Activated T-cell treated with anti-CD3 and anti-CD28 coated beads, Interleukin-2, amount 50 U/mL, for 4 hours (primary cell): Measurements from ENCODE around the gene MAGEB5. TPM values are rescaled to one million over a fixed set of nuclear protein-coding genes. Genes with fewer than 3 reads are reported as not detected.
"Not testable (repeated sequence)": the region's sequence is repeated elsewhere in the genome, so short reads cannot be mapped to it uniquely, and the experiment has no call there.

Source experiments
- ATAC-seq, 2 donors: fragments of 200-7000 bp; cut with Tn5 transposase; one replicate each; pipeline ENCODE4 v1.10.0; 2021
- DNase-seq: peaks from one replicate; pipeline ENCODE4 v3.0.0-alpha.2; 2020
- H3K27me3 Mint-ChIP-seq: one replicate; pipeline ENCODE4 v1.8.0; 2021; ENCODE audit warnings: low read depth, mixed read lengths
- H3K36me3 Mint-ChIP-seq: one replicate; pipeline ENCODE4 v1.8.0; 2022; ENCODE audit warnings: mixed read lengths; ENCODE audit not compliant: insufficient read depth
- H3K4me1 Mint-ChIP-seq: one replicate; pipeline ENCODE4 v1.8.0; 2021; ENCODE audit warnings: low read depth, mixed read lengths
- H3K4me3 Mint-ChIP-seq: one replicate; pipeline ENCODE4 v1.8.0; 2021; ENCODE audit warnings: mild to moderate bottlenecking, moderate library complexity, mixed read lengths
- H3K9me3 Mint-ChIP-seq: one replicate; pipeline ENCODE4 v1.8.0; 2021; ENCODE audit warnings: mixed read lengths
- total RNA-seq, 3 donors: library from RNA; stranded (reverse); gene quantifications; one replicate each; pipeline ENCODE4 v1.2.1, GENCODE V29; 2021

MAGEB5 gene, protein sequence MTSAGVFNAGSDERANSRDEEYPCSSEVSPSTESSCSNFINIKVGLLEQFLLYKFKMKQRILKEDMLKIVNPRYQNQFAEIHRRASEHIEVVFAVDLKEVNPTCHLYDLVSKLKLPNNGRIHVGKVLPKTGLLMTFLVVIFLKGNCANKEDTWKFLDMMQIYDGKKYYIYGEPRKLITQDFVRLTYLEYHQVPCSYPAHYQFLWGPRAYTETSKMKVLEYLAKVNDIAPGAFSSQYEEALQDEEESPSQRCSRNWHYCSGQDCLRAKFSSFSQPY
- total RNA-seq, result not detected

DNA sequence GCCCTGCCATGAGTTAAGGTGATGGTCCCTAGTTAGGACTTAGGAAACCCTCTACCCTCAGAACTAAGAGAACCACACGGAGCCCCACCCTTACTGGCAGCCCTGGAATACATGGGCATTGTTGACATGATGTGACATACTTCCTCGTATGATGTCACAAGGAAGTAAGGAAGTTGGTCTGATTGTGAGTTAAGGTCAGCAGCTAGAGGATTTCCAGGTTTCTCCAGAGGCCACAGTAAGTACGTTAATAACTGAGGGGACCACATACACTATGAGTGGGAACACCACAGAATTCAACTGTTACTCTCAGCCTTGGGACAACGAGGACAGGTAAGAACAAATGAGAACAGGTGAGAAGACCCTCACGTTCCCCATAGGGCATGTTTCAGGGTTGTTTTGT lies at the start of gene MAGEB5:
Gene MAGEB5 (plus strand): TSS at position 301 of the 400 bp plus-strand sequence. CDS start 1,133 bp downstream, outside the sequence.
- H3K4me3 Mint-ChIP-seq, result no peak within 1 kb of the TSS
- no peaks in the 10 kb centered on the region for H3K27me3 Mint-ChIP-seq
- DNase-seq (no peak), ATAC-seq (no peak)
- no peaks in the 10 kb centered on the region for H3K4me1 Mint-ChIP-seq
- no peaks in the 10 kb centered on the region for H3K36me3 Mint-ChIP-seq
- no peaks in the 10 kb centered on the region for H3K9me3 Mint-ChIP-seq

DNA sequence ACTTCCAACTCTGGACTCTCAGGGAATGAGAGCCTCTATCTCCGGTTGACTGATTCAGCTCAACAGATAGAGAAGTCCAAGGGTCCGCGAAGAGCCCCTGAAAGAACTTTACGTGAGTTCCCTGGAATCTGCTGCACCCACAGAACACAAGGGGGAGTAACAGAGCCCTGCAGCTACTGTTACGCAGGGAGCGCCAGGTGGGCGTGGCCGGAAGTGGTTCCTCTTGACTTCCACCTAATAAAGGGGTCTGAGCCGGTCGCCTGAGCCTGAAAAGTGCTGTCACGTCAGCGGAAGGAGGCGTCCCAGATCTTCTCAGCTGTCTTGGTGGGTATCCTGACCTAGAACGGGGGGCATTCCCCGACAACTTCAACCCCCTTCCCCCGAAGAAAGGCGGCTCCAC lies 23.8 kb upstream of the MAGEB5 start, which contains the start of gene MAGEB6:
Gene MAGEB6 (plus strand): TSS at position 237 of the 400 bp plus-strand sequence. CDS start 1,407 bp downstream, outside the sequence.
- Mint-ChIP-seq H3K4me1 (no peaks in the 10 kb centered on the region), H3K9me3 (no peaks in the 10 kb centered on the region), H3K4me3 (no peak within 1 kb of the TSS), H3K36me3 (no peaks in the 10 kb centered on the region), H3K27me3 (no peaks in the 10 kb centered on the region)
- DNase-seq (no peak), ATAC-seq (no peak)

DNA sequence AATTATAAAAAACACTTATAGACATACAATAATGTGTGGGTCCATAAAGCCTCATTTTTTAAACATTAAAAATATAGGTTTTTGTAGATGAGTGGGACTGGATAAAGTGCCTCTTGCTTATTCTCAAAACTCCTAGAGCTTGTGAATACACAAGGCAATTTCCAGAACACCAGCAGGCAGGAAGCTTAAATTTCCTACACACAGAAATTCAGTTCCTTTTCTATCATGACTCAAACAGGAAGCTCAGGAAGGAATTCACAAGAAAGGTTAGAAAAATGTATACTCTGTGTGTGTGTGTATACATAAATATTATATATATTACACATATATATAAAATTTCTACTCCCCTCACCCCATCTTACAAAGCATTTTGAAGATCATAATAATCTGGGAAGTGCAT lies 12.4 kb upstream of the MAGEB5 start:
- no peaks in the 10 kb centered on the region for H3K36me3 Mint-ChIP-seq
- no peaks in the 10 kb centered on the region for H3K9me3 Mint-ChIP-seq
- no peak overlapping the region for H3K4me3 Mint-ChIP-seq
- H3K27me3 Mint-ChIP-seq, result no peaks in the 10 kb centered on the region
- ATAC-seq (no peak), DNase-seq (no peak)
- no peaks in the 10 kb centered on the region for H3K4me1 Mint-ChIP-seq

DNA sequence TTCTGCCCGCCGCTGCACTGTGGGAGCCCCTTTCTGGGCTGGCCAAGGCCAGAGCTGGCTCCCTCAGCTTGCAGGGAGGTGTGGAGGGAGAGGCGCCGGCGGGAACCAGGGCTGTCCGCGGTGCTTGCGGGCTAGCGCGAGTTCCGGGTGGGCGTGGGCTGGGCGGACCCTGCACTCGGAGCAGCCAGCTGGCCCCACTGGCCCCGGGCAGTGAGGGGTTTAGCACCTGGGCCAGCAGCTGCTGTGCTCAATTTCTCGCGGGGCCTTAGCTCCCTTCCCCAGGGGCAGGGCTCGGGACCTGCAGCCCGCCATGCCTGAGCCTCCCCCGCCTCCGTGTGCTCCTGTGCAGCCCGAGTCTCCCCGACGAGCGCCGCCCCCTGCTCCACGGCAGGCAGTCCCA lies 11.3 kb upstream of the MAGEB5 start:
- H3K9me3 Mint-ChIP-seq, DNase-seq, H3K4me3 Mint-ChIP-seq: not testable (repeated sequence)

DNA sequence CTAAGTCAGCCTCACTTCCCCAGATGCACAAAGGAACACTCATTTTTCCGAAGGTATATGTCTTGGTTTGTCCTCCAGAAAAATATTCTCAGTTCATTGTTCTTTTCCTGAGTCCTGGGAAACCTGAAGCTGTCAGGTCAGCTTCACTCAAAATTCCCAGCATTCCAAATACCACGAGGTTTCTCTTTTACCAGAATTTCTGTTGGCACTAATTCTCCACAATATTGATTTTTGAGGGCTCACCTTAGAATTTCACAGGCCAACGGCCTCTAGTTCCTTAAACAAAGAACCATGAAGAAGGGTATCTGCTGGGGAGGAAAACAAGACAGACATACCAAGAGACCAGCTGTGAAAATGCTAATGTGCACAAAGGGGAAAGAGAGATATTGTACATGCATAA lies 8.0 kb upstream of the MAGEB5 start:
- no peaks in the 10 kb centered on the region for H3K36me3 Mint-ChIP-seq
- DNase-seq (no peak), ATAC-seq (no peak)
- no peaks in the 10 kb centered on the region for H3K4me1 Mint-ChIP-seq
- no peaks in the 10 kb centered on the region for H3K9me3 Mint-ChIP-seq
- H3K4me3 Mint-ChIP-seq, result no peak overlapping the region
- H3K27me3 Mint-ChIP-seq, result no peaks in the 10 kb centered on the region

More for the DNA sequence above, 11.3 kb upstream of the MAGEB5 start:
- H3K4me1 Mint-ChIP-seq, H3K36me3 Mint-ChIP-seq, ATAC-seq, H3K27me3 Mint-ChIP-seq: not testable (repeated sequence)

DNA sequence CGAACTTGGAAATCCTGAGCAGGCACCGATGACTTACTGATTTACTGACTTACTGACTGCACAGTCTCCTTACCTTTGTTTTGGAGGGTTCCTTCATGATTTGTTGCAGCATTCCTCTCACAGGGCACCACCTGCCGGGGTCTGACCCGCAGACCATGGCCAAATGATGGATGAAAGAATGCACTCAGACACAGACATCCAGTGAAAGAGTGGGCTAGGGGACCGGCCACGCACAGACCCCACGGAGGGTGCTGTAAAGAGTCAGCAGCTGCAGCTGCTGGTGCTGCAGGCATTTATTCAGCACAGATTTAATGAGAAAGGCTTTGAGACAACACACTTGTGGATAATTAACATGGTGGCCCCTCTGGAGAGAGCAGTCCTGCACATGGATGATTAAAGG lies 3.4 kb downstream of the MAGEB5 start:
- Mint-ChIP-seq H3K4me1 (no peaks in the 10 kb centered on the region), H3K9me3 (no peaks in the 10 kb centered on the region), H3K4me3 (no peak overlapping the region), H3K27me3 (no peaks in the 10 kb centered on the region), H3K36me3 (no peaks in the 10 kb centered on the region)
- ATAC-seq, result no peak
- DNase-seq, result no peak

DNA sequence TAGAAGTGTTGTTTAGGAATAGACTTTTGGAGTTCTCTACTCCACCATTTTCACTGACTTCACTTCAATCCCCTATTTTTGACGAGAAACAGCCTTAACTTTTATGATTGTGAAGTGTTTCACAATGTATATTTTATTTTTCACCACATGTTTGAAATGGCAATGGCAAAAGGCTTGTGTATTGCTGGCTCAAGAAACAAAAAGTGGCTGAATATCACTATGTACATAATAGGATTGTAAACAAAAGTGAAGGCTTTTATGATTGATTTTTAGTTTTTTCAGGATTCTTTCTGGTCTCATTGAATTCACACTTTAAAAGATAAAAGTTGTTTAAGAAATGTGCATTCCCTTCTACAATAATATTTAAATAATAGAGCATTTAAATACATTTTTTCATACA lies 18.2 kb downstream of the MAGEB5 start:
- H3K4me1 Mint-ChIP-seq, result no peaks in the 10 kb centered on the region
- H3K4me3 Mint-ChIP-seq, result no peak overlapping the region
- no peaks in the 10 kb centered on the region for H3K27me3 Mint-ChIP-seq
- H3K36me3 Mint-ChIP-seq, result no peaks in the 10 kb centered on the region
- peaks cover 5% of the 10 kb centered on the region for H3K9me3 Mint-ChIP-seq
- ATAC-seq (no peak), DNase-seq (no peak)

DNA sequence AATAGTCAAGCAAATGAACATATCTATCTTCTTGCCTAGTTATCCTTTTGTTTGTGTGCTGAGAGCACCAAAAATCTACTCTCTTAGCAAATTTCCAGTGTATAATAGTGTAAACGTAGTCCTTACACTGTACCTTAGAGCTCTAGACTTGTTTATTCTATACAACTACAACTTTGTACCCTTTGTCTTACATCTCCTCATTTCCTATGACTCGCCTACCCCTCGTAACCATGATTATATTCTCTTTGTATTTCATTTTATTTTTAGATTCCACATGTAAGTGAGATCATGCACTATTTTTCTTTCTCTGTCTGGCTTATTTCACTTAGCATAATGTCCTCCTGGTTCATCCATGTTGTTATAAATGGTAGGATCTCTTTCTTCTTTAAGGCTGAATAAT lies 37.6 kb downstream of the MAGEB5 start:
- Mint-ChIP-seq H3K9me3 (no peaks in the 10 kb centered on the region), H3K27me3 (no peaks in the 10 kb centered on the region), H3K4me1 (no peaks in the 10 kb centered on the region), H3K4me3 (no peak overlapping the region), H3K36me3 (no peaks in the 10 kb centered on the region)
- ATAC-seq (no peak), DNase-seq (no peak)

DNA sequence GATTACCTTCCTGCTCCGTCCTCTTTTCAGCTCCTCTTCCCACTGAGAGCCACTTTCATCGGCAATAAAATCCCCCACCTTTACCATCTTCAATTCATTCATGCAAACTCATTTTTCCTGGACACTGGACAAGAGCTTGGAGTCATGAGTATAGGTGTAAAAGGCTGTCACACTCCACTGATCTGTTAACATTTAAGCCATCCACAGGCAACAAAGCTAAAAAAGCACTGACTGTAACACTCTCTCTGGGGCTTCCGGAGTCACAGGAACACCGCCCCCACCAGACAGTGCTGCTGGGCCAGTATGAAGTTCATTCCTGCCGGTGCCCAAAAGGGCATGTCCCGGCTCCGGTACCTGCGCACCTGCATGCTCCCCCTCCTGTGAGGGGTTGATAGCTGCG lies 38.5 kb downstream of the MAGEB5 start:
- H3K9me3 Mint-ChIP-seq, result no peaks in the 10 kb centered on the region
- H3K4me3 Mint-ChIP-seq, result no peak overlapping the region
- DNase-seq (no peak), ATAC-seq (no peak)
- no peaks in the 10 kb centered on the region for H3K4me1 Mint-ChIP-seq
- no peaks in the 10 kb centered on the region for H3K36me3 Mint-ChIP-seq
- H3K27me3 Mint-ChIP-seq, result no peaks in the 10 kb centered on the region

DNA sequence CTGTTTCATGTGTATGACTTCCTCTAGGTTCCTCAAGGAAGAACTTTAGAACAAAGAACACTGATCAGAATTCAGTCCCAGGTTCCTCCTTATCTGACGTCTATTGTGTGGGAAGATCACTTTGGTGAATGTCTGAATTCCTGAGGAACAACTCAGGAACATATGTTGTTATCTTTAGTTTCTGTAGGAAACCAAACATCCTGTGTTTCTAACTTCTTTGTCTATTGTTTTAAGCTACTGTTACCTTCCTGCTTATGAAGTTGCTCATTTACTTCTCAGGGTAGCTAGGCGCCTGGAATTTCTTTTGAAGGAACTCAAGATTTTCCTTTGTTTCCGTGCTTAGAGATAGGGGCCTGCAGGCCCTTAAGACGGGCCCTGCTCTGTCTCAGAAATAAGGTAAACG lies 46.2 kb downstream of the MAGEB5 start:
- Mint-ChIP-seq H3K27me3 (no peaks in the 10 kb centered on the region), H3K36me3 (no peaks in the 10 kb centered on the region), H3K4me1 (no peaks in the 10 kb centered on the region), H3K9me3 (no peaks in the 10 kb centered on the region), H3K4me3 (no peak overlapping the region)
- no peak for ATAC-seq
- no peak for DNase-seq

Other genes with a start within 250 kb of the MAGEB5 start
- gene MAGEB18, start 77.8 kb upstream of the MAGEB5 start, total RNA-seq, result not detected
- not detected for gene MAGEB6B, start 55.6 kb upstream of the MAGEB5 start, total RNA-seq
- gene MAGEB6, start 23.7 kb upstream of the MAGEB5 start, total RNA-seq, result not detected